Hepatocyte (in vitro differentiated cells): ENCODE data around the gene GMPS. TPM values are rescaled to one million over a fixed set of nuclear protein-coding genes. Genes with fewer than 3 reads are reported as not detected.
"Not testable (repeated sequence)": the region's sequence is repeated elsewhere in the genome, so short reads cannot be mapped to it uniquely, and the experiment has no call there.

ENCODE experiments used
- DNase-seq: peaks from one replicate; pipeline ENCODE4 v3.0.0-alpha.2; 2016; ENCODE audit warnings: low spot score
- H2AFZ ChIP-seq: fragments of 200-600 bp; sonication (generic); 2 replicates; pipeline ENCODE4 v1.6.0; 2016; ENCODE audit warnings: antibody characterized with exemption, mild to moderate bottlenecking
- H3K27ac ChIP-seq: fragments of 200-600 bp; sonication (generic); 2 replicates; pipeline ENCODE4 v1.5.1; 2016; ENCODE audit warnings: mild to moderate bottlenecking
- H3K27me3 ChIP-seq: fragments of 200-600 bp; sonication (generic); 2 replicates; pipeline ENCODE4 v1.6.1; 2016
- H3K36me3 ChIP-seq: fragments of 200-600 bp; sonication (generic); replicated peaks from 2 replicates; pipeline ENCODE4 v1.5.1; 2016; ENCODE audit warnings: low read depth; ENCODE audit not compliant: insufficient read depth
- H3K4me1 ChIP-seq: fragments of 200-600 bp; sonication (generic); 2 replicates; pipeline ENCODE4 v1.5.1; 2016; ENCODE audit warnings: mild to moderate bottlenecking, moderate library complexity; ENCODE audit not compliant: insufficient read depth
- H3K4me2 ChIP-seq: fragments of 200-600 bp; sonication (generic); 2 replicates; pipeline ENCODE4 v1.6.0; 2016
- H3K4me3 ChIP-seq: fragments of 200-600 bp; sonication (generic); 2 replicates; pipeline ENCODE4 v1.5.1; 2016; ENCODE audit warnings: mild to moderate bottlenecking
- H3K79me2 ChIP-seq: fragments of 200-600 bp; sonication (generic); 2 replicates; pipeline ENCODE4 v1.6.0; 2017; ENCODE audit warnings: mild to moderate bottlenecking
- H3K9me2 ChIP-seq: fragments of 200-600 bp; sonication (generic); replicated peaks from 2 replicates; pipeline ENCODE4 v1.6.0; 2017; ENCODE audit warnings: mild to moderate bottlenecking; ENCODE audit not compliant: insufficient read depth
- H3K9me3 ChIP-seq: fragments of 200-600 bp; sonication (generic); 2 replicates; pipeline ENCODE4 v1.5.1; 2016; ENCODE audit warnings: low read depth, mild to moderate bottlenecking
- H4K20me1 ChIP-seq: fragments of 200-600 bp; sonication (generic); 2 replicates; pipeline ENCODE4 v1.6.0; 2016; ENCODE audit warnings: mild to moderate bottlenecking; ENCODE audit not compliant: insufficient read depth, poor library complexity, severe bottlenecking
- EZH2 ChIP-seq: fragments of 200-600 bp; sonication (generic); IDR thresholded peaks from 2 replicates; pipeline ENCODE4 v1.6.1; 2016; ENCODE audit warnings: antibody characterized with exemption, mild to moderate bottlenecking, borderline replicate concordance
- EZH2phosphoT487 ChIP-seq: fragments of 200-600 bp; sonication (generic); IDR thresholded peaks from one replicate; pipeline ENCODE4 v1.6.1; 2018; ENCODE audit warnings: antibody characterized with exemption, mild to moderate bottlenecking, low read depth, moderate library complexity; ENCODE audit not compliant: unreplicated experiment, severe bottlenecking
- WGBS: methylation state at CpG from one replicate; pipeline ENCODE4 v1.1.6; 2016; ENCODE audit warnings: low lambda C conversion rate; ENCODE audit errors: missing lambda C conversion rate; 5-methylcytosine and 5-hydroxymethylcytosine counted together
- polyA plus RNA-seq: library from polyadenylated mRNA; unstranded; fragments of >200 nt; fragmentation: Nextera tagmentation; extraction: Ambion mirVana; gene quantifications from 2 replicates; pipeline ENCODE4 v1.2.1, GENCODE V29; 2016
- total RNA-seq: library from RNA; depleted of rRNA; stranded (reverse); fragments of >200 nt; gene quantifications from 2 replicates; pipeline ENCODE4 v1.2.3, GENCODE V29; 2014
- TF ChIP-seq, protein P1 (sequence below): fragments of 200-600 bp; sonication (generic); IDR thresholded peaks from 2 replicates; pipeline ENCODE4 v1.5.1; 2016; ENCODE audit warnings: antibody characterized with exemption, mild to moderate bottlenecking; ENCODE audit not compliant: poor library complexity

The GMPS gene
- total and polyA plus RNA-seq, 2 experiments from 2014 or later = 41.5 to 51.5 TPM

- Histone ChIP-seq H3K9me2 (no peaks in the 10 kb centered on the region), H3K36me3 (no peaks in the 10 kb centered on the region), H3K27ac (no peak overlapping the region), H3K79me2 (no peaks in the 10 kb centered on the region), H3K9me3 (no peaks in the 10 kb centered on the region), H3K4me3 (no peak overlapping the region), H2AFZ (no peak overlapping the region), H3K4me1 (no peaks in the 10 kb centered on the region), H3K4me2 (no peak overlapping the region), H4K20me1 (no peaks in the 10 kb centered on the region), H3K27me3 (no peaks in the 10 kb centered on the region)
- TF ChIP-seq EZH2 (no peak), EZH2phosphoT487 (no peak)
- TF ChIP-seq, protein P1, sequence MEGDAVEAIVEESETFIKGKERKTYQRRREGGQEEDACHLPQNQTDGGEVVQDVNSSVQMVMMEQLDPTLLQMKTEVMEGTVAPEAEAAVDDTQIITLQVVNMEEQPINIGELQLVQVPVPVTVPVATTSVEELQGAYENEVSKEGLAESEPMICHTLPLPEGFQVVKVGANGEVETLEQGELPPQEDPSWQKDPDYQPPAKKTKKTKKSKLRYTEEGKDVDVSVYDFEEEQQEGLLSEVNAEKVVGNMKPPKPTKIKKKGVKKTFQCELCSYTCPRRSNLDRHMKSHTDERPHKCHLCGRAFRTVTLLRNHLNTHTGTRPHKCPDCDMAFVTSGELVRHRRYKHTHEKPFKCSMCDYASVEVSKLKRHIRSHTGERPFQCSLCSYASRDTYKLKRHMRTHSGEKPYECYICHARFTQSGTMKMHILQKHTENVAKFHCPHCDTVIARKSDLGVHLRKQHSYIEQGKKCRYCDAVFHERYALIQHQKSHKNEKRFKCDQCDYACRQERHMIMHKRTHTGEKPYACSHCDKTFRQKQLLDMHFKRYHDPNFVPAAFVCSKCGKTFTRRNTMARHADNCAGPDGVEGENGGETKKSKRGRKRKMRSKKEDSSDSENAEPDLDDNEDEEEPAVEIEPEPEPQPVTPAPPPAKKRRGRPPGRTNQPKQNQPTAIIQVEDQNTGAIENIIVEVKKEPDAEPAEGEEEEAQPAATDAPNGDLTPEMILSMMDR = no peak
- 87% methylated on average over 2 of the region's 2 CpGs for WGBS
- no peak for DNase-seq
These were observed 8.8 kb upstream of the GMPS start for GRCh38 chr3:155861476-155862183.

DNA sequence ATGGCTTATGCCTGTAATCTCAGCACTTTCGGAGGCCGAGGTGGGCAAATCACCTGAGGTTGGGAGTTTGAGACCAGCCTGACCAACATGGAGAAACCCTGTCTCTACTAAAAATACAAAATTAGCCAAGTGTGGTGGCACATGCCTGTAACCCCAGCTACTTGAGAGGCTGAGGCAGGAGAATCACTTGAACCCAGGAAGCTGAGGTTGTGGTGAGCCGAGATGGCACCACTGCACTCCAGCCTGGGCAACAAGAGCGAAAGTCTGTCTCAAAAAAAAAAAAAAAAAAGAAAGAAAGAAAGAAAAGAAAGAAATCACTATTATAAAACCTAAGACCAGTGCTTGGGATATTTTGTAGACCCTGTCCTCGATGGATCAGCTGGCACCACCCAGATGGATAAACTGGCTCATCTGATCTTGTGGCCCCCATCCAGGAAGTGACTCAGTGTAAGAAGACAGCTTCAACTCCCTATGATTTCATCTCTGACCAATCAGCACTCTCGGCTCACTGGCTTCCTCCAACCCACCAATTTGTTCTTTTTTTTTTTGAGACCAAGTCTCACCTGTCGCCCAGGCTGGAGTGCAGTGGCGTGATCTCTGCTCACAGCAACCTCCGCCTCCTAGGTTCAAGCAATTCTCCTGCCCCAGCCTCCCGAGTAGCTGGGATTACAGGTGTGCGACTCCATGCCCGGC, 8.0 kb upstream of the GMPS start:
- not testable (repeated sequence) for DNase-seq

GRCh38 chr3:155863072-155863784, 7.2 kb upstream of the GMPS start:
- 89% methylated on average over 12 of the region's 12 CpGs for WGBS

More for the DNA sequence above, 8.0 kb upstream of the GMPS start:
- WGBS = 93% methylated on average over 11 of the region's 12 CpGs
- not testable (repeated sequence) for H3K9me3 ChIP-seq, H4K20me1 ChIP-seq, H3K27me3 ChIP-seq, H3K36me3 ChIP-seq, H3K79me2 ChIP-seq, H3K4me3 ChIP-seq, H3K4me2 ChIP-seq, H3K4me1 ChIP-seq, H3K27ac ChIP-seq, H3K9me2 ChIP-seq, H2AFZ ChIP-seq

More at GRCh38 chr3:155863072-155863784, 7.2 kb upstream of the GMPS start:
- Histone ChIP-seq H3K79me2 (no peaks in the 10 kb centered on the region), H4K20me1 (no peaks in the 10 kb centered on the region), H2AFZ (no peak overlapping the region), H3K4me3 (no peak overlapping the region), H3K36me3 (no peaks in the 10 kb centered on the region), H3K27me3 (no peaks in the 10 kb centered on the region), H3K9me3 (no peaks in the 10 kb centered on the region), H3K4me1 (no peaks in the 10 kb centered on the region), H3K4me2 (no peak overlapping the region), H3K27ac (no peak overlapping the region), H3K9me2 (no peaks in the 10 kb centered on the region)
- no peak for DNase-seq
- TF ChIP-seq, protein P1 = no peak
- TF ChIP-seq EZH2 (no peak), EZH2phosphoT487 (no peak)
